ENCODE measurements around the gene OSBPL6. TPM values are rescaled to one million over a fixed set of nuclear protein-coding genes. Genes with fewer than 3 reads are reported as not detected.

The OSBPL6 gene
- total RNA-seq, 4 donors from 2014 or later, result 11.6 to 51.1 (median 40.7) TPM

GRCh38 chr2:178273787-178274360 lies 79.6 kb downstream of the OSBPL6 start:
- in situ Hi-C loops (cut with MboI; ENCODE audit: low sequenced_read_pairs in 4 of 4) (loop anchor here in 1 of 4 donors (10.0 kb wide), 1 partner anchor 139 kb away; no protein-coding TSS in a partner anchor), intact Hi-C loops (cut with DNase I; ENCODE audit: low total_unique reads) (no loop called here)
- no peak for TF ChIP-seq POLR2A (IDR thresholded peaks at IDR 0.05)
- TF ChIP-seq CTCF (IDR thresholded peaks at IDR 0.05 in 4 of 5, conservative IDR thresholded peaks at IDR 0.05 in 1 of 5), result no peak

DNA sequence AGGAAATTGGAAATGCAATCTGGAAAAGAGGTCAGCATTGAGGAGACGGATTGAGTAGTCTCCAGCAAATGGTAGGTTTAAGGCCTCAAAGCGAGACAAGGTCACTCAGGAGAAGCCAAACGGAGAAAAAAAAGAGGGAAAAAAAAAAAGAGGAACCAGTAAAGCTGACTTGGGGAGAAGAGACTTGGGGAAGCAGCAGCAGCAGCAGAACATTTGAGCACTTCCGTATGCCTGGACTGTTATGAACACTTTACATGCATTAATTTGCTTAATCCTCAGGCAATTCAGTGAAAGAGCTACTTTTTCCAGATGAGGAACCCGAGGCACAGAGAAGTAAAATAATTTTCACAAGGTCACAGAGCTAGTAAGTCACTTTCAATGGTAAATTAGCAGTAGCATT lies 81.3 kb downstream of the OSBPL6 start:
- no peaks in the 10 kb centered on the region for H3K9me3 ChIP-seq
- no peaks in the 10 kb centered on the region for H3K27me3 ChIP-seq
- no peak overlapping the region for H3K4me3 ChIP-seq
- DNase-seq, result no peak
- TF ChIP-seq POLR2A (IDR thresholded peaks at IDR 0.05), result no peak
- H3K4me1 ChIP-seq, result peaks cover 65 to 70% of the 10 kb centered on the region in 2 donors
- in situ Hi-C loops (cut with MboI; ENCODE audit: low sequenced_read_pairs in 4 of 4), result loop anchor here in 2 of 4 donors (10.0 to 25.0 kb wide), 2 partner anchors 138 to 141 kb away; no protein-coding TSS in a partner anchor
- intact Hi-C loops (cut with DNase I; ENCODE audit: low total_unique reads), result loop anchor here (5.0 kb wide), 1 partner anchor 163 kb away; the partner anchor contains the start of gene RBM45
- H3K36me3 ChIP-seq, result no peaks in the 10 kb centered on the region
- ATAC-seq, result no peak
- H3K27ac ChIP-seq, result peak overlapping the region; percentile 15 to 86 (median 56)

More at GRCh38 chr2:178273787-178274360, 79.6 kb downstream of the OSBPL6 start:
- H3K4me1 ChIP-seq, result peaks cover 72 to 78% of the 10 kb centered on the region in 2 donors
- H3K36me3 ChIP-seq, result no peaks in the 10 kb centered on the region
- no peaks in the 10 kb centered on the region for H3K9me3 ChIP-seq
- ATAC-seq (no peak), DNase-seq (no peak)
- no peak overlapping the region for H3K4me3 ChIP-seq
- no peaks in the 10 kb centered on the region for H3K27me3 ChIP-seq
- peak overlapping the region; percentile 84 to 86 (median 84) for H3K27ac ChIP-seq

GRCh38 chr2:178277741-178278197 lies 83.5 kb downstream of the OSBPL6 start:
- ATAC-seq, result peak; percentile 68 to 73
- no peaks in the 10 kb centered on the region for H3K9me3 ChIP-seq
- in situ Hi-C loops (cut with MboI; ENCODE audit: low sequenced_read_pairs in 4 of 4), result loop anchor here in 2 of 4 donors (10.0 to 25.0 kb wide), 2 partner anchors 140 to 143 kb away; no protein-coding TSS in a partner anchor
- peak overlapping the region; percentile 8 to 43 (median 19) for H3K4me3 ChIP-seq
- H3K36me3 ChIP-seq, result no peaks in the 10 kb centered on the region
- no peak for TF ChIP-seq POLR2A (IDR thresholded peaks at IDR 0.05)
- TF ChIP-seq CTCF (IDR thresholded peaks at IDR 0.05 in 4 of 5, conservative IDR thresholded peaks at IDR 0.05 in 1 of 5), result no peak
- peaks cover 46 to 63% of the 10 kb centered on the region in 2 donors for H3K4me1 ChIP-seq
- no peaks in the 10 kb centered on the region for H3K27me3 ChIP-seq
- peak overlapping the region; percentile 68 to 86 (median 76) for H3K27ac ChIP-seq
- intact Hi-C loops (cut with DNase I; ENCODE audit: low total_unique reads), result loop anchor here (5.0 kb wide), 1 partner anchor 165 kb away; the partner anchor contains the start of gene RBM45
- DNase-seq, result no peak

DNA sequence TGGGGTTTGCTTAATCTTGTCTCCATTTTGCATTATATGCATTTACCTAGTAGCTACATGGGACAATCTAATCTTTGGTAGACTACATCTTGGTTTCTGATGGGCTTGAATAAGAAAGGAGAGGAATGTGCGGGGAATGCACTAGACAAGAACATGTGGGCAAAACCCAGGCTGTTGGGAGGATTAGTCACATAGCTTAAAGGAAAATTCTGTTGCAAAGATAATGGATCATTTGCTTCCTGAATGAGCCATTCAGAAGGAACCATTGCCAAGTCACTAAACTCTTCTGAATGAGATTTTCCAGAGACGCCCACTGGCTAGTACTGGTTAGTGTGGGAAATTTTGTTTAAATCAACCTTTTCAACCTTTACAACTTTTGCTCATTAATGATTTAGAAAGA lies 84.8 kb downstream of the OSBPL6 start:
- no peak for ATAC-seq

More for the DNA sequence above, 84.8 kb downstream of the OSBPL6 start:
- no peaks in the 10 kb centered on the region for H3K36me3 ChIP-seq
- H3K4me3 ChIP-seq, result no peak overlapping the region
- intact Hi-C loops (cut with DNase I; ENCODE audit: low total_unique reads), result loop anchor here (1.0 to 5.0 kb wide), 2 partner anchors 147 to 167 kb away; partner anchors contain the start of gene RBM45
- DNase-seq, result no peak
- H3K9me3 ChIP-seq, result no peaks in the 10 kb centered on the region
- H3K27ac ChIP-seq, result peak overlapping the region in 2 of 4 donors; percentile 84 to 86
- H3K27me3 ChIP-seq, result no peaks in the 10 kb centered on the region
- no peak for TF ChIP-seq CTCF (IDR thresholded peaks at IDR 0.05 in 4 of 5, conservative IDR thresholded peaks at IDR 0.05 in 1 of 5)
- TF ChIP-seq POLR2A (IDR thresholded peaks at IDR 0.05), result no peak
- H3K4me1 ChIP-seq, result peaks cover 43 to 61% of the 10 kb centered on the region in 2 donors
- in situ Hi-C loops (cut with MboI; ENCODE audit: low sequenced_read_pairs in 4 of 4), result loop anchor here in 2 of 4 donors (10.0 to 25.0 kb wide), 2 partner anchors 142 to 144 kb away; no protein-coding TSS in a partner anchor

Measured in gastrocnemius medialis (tissue), 4 donors.